Raji (cell line): ENCODE results near the gene TOP3A.

ENCODE experiments used
- POLR2A ChIP-seq: IDR thresholded peaks from 2 replicates; pipeline ENCODE4 v1.6.1; 2011; ENCODE audit warnings: low read depth, low read length, control low read depth; ENCODE audit not compliant: insufficient read depth

TOP3A gene

DNA sequence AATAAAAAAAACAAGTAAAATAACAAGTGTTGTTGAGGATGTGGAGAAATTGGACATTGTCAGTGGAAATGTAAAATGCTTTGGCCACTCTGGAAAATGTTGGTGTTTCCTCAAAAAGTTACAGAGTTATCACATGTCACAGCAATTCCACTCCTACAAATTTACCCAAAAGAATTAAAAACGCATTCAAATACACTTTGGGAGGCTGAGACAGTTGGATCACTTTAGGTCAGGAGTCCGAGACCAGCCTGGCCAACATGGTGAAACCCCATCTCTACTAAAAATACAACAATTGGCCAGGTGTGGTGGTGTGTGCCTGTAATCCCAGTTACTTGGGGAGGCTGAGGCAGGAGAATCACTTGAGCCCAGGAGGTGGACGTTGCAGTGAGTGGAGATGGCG is 5.6 kb downstream of the TOP3A start:
- no peak for TF ChIP-seq POLR2A

DNA sequence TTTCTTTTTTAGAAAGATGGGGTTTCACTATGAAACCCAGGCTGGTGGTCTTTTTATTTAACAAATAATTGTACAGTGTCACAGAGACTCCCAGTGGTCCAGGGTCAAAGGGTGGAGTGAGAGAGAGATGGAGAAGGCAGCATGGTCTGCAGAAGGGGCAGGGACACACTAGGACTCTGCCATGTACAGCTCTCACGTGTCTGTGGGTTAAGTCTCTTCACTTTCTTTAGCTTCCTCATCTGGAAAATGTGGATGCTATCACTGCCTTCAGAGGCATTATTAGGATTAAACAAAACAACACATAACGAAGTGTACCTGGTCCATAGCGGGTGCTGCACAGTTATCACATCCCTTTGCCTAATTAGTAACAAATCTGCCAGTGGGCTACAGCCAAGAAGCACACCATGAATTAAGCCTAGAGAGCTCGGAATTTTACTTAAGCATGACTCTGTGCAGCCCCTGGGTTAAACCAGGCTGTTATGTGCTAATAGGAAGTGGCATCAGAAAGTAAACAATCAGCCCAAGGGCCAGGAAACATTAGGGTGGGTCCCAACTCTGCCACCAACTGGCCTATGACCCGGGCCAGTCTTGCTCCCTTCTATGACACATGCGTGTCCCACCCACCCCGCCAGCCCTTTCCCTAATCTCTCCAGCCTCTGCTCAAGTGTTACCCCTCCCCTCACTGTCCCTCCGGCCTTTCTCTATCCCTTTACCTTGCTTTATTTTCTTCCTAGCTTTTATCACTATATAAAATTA is 13.9 kb downstream of the TOP3A start:
- no peak for TF ChIP-seq POLR2A

GRCh38 chr17:18291718-18292540 is 22.9 kb downstream of the TOP3A start:
- no peak for TF ChIP-seq POLR2A

DNA sequence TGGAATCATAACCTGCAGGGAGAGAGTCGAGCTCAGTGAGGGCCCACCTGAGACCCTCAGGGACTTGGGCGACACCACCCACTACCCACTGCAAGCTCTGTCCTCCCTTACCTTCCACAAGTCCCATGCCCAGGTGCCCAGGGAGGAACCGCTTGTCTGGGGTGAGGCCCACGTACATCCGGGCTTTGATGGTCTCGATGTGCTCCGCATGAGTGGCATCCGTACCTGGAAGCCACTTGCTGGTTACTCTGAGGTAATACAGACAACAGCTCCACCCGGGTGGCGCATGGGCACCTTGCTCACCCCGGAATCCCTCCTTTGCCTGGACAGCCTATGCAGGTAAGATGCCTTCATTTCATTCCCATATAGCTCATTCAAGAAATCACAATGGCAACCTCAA is 29.5 kb downstream of the TOP3A start:
- TF ChIP-seq POLR2A, result no peak

- TF ChIP-seq POLR2A, result no peak
Observed at GRCh38 chr17:18281788-18282187, 33.0 kb downstream of the TOP3A start.

- no peak for TF ChIP-seq POLR2A
Observed at GRCh38 chr17:18280766-18281371, 33.9 kb downstream of the TOP3A start.

DNA sequence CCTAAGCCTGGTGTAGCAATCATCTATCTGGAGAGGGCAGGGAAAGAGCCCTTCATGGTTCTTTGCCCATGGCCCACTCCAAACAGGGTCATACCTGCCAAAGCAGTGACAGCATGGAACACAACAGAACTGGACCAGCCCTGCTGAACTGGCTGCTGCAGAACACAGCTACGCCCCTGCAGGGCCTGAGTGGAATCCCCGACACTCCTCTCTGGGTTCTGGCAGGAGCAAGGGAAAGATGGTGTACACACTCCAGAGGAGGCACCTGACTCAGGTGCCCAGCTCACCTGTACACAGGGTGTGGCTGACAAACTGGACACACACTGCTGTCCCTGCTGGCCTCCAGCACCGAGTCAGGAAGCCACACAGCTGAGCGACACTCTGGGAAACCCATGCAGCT is 34.5 kb downstream of the TOP3A start:
- no peak for TF ChIP-seq POLR2A

- no peak for TF ChIP-seq POLR2A
Observed at GRCh38 chr17:18278867-18279266, 35.9 kb downstream of the TOP3A start.

DNA sequence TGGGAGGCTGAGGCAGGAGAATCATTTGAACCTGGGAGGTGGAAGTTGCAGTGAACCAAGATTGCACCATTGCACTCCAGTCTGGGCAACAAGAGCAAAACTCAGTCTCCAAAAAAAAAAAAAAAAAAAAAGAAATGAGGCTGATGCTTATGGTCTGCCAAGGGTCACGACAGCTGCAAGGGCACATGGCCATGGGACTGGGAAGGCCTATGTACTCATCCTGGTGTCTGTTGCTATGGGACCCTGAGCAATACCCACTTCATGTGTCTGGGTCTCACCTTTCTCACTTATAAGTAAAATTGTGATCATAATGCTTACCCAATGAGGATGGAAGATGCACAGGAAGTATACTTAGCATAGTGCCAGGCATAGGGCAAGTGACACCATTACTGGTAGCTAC is 37.7 kb downstream of the TOP3A start:
- no peak for TF ChIP-seq POLR2A

DNA sequence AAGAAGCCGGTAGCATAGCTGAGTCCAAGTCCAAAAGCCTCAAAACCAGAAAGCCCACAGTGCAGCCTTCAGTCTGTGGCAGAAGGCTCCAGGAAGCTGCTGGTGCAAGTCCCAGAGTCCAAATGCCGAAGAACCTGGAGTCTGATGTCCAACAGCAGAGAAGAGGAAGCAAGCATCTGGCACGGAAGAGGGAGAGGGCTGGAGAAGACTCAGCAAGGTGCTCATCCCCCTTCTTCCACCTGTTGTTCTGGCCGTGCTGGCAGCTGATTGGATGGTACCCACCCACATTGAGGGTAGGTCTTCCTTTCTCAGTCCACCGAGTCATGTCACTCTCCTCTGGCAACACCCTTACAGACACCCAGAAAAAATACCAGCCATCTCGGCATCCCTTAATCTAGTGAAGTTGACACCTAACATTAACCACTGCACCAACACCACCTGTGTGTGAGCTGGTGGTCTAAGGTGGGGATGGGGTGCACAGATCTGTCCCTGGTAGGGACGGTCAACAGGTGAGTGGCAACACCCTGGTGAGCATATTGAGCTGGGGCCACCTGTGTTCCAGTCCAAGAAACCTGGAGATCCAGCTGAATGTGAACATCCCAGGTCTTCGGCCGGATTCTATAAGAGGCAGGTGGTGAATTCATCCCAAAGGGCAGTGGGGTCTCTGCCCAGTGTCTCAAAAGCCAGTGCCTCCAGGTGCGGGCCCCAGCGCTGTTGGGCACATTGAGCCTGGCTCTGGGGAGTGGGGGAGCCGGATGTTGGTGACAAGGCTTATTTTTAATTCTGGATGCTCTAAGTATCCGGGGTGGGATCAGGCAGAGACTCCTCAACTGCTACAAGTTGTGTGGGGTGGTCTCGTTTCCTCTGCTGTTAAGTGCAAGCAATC is 44.5 kb downstream of the TOP3A start:
- no peak for TF ChIP-seq POLR2A

DNA sequence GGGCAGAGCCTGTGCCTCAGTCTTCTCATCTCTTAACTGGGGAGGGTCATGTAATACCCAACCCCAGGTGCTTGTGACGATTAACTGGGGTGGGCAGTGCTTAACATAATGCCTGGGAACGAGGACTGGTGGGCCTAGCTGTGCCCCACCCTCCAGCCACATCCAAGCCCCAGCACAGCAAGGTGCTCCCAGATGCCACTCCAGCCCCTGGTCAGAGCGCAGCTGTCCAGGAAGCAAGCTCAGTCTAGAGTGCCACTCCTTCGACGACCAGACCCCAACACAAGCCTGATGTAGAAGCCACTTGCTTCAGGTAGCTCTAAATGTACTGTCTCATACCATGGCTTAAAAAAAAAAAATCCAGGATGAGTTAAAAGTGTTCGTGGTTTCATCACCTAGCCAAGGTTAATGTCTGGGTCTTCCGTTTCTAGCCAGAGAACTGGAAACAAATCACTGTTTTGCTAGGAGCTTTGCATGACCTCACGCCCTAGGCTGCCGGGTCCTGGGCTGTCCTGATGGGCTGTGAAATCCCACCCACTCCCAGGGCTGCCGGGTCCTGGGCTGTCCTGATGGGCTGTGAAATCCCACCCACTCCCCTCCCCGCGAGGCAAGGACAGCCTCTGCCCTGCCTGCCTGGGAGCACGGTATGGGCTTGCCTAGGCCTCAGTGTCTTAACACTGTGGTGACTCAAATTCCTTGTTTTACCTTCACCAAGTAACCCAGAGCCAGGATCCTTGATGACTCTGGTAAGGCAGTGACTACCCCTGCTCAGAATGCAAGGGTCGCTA is 46.7 kb downstream of the TOP3A start:
- no peak for TF ChIP-seq POLR2A

DNA sequence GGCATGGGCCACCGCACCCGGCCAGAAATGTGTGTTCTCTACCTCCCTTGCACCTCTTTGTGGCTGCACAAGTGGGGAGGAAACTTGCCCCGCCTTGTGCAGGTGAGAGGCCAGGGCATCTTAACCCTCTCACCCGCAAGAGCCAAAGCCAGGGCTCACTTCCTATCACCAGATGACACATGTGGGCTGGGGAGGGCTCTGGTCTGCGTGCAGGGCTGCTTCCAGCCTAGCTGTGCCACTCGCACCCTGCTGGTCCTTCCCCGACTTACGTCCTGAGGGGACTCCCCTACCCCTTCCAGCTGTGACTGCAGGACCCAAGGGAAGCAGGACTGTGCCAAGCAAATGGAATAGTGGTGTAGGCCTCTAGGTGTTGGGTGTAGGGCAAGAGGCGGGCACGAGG is 47.4 kb downstream of the TOP3A start:
- TF ChIP-seq POLR2A, result no peak

GRCh38 chr17:18263885-18264682 is 50.7 kb downstream of the TOP3A start:
- TF ChIP-seq POLR2A, result no peak

- TF ChIP-seq POLR2A, result no peak
Observed at GRCh38 chr17:18262641-18263040, 52.2 kb downstream of the TOP3A start.

DNA sequence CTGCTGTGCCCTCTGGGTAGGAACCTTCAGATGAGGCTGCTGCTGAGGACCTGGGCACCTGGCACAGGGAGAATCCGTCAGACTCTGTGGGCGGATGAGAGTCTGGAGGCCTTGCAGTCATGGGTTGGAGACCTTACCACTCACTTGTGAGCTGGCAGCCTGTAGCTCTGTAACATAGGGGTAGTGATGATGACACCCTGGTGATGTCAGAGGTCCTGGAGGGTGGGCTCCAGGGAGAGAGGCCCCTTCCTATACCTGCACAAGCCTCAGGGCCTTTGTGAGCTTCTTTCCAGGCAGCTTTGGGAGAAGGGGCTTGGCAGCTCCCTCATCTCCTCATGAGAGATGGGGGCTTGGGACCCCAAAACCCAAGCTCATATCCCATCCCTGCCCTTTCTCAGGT is 52.7 kb downstream of the TOP3A start:
- no peak for TF ChIP-seq POLR2A
